Hepatocyte (in vitro differentiated cells): ENCODE data around the gene STAM.

ENCODE experiments used
- CTCF ChIP-seq: fragments of 200-600 bp; sonication (generic); IDR thresholded peaks from 2 replicates; pipeline ENCODE4 v1.5.1; 2016; ENCODE audit warnings: antibody characterized with exemption, mild to moderate bottlenecking; ENCODE audit not compliant: poor library complexity
- EZH2 ChIP-seq: fragments of 200-600 bp; sonication (generic); IDR thresholded peaks from 2 replicates; pipeline ENCODE4 v1.6.1; 2016; ENCODE audit warnings: antibody characterized with exemption, mild to moderate bottlenecking, borderline replicate concordance

- TF ChIP-seq EZH2 (no peak), CTCF (no peak)
Observed at GRCh38 chr10:17683541-17683940, 39.6 kb downstream of the STAM start.
